Measurements from ENCODE around the gene KCTD17.

- TF ChIP-seq CTCF (IDR thresholded peaks at IDR 0.05): no peak
- TF ChIP-seq POLR2A (IDR thresholded peaks at IDR 0.05): no peak
These were observed 3.2 kb downstream of the KCTD17 start for GRCh38 chr22:37054600-37055365.
